HepG2 (cell line): ENCODE measurements around the gene ENTPD5. TPM values are rescaled to one million over a fixed set of nuclear protein-coding genes. Genes with fewer than 3 reads are reported as not detected.

ENCODE experiments used
- CREB1 ChIP-seq, 2 experiments: fragments of 450-650 bp in 1 of 2; IDR thresholded peaks; 2 replicates each; pipeline ENCODE4 v1.6.1; 2016 to 2017; ENCODE audit warnings: control low read depth in 1 of 2, mild to moderate bottlenecking in 1 of 2, missing compliant biosample characterization in 1 of 2, missing genetic modification characterization in 1 of 2
- FOXO1 ChIP-seq: sonication (generic); formaldehyde crosslinking; IDR thresholded peaks from 2 replicates; pipeline ENCODE4 v1.4.0; 2020; ENCODE audit warnings: missing genetic modification reagents
- HBP1 ChIP-seq: IDR thresholded peaks from 2 replicates; pipeline ENCODE4 v1.6.1; 2016; ENCODE audit warnings: low read depth, control low read depth
- KDM1A ChIP-seq: IDR thresholded peaks from 2 replicates; pipeline ENCODE4 v1.6.1; 2016; ENCODE audit warnings: missing compliant biosample characterization
- MEIS2 ChIP-seq: sonication (generic); formaldehyde crosslinking; IDR thresholded peaks from 2 replicates; pipeline ENCODE4 v1.9.0; 2021; ENCODE audit warnings: mild to moderate bottlenecking, missing genetic modification reagents
- NFE2L2 ChIP-seq: fragments of 150-350 bp; IDR thresholded peaks from 2 replicates; pipeline ENCODE4 v1.6.1; 2014; ENCODE audit warnings: low read length
- SKI ChIP-seq: fragments of 450-650 bp; IDR thresholded peaks from one replicate; pipeline ENCODE4 v1.6.1; 2018; ENCODE audit warnings: mild to moderate bottlenecking; ENCODE audit not compliant: partially characterized antibody
- TSC22D2 ChIP-seq: sonication (generic); formaldehyde crosslinking; IDR thresholded peaks from 2 replicates; pipeline ENCODE4 v1.5.1; 2020; ENCODE audit warnings: missing genetic modification reagents, mild to moderate bottlenecking, borderline replicate concordance
- ZBTB2 ChIP-seq: sonication (generic); formaldehyde crosslinking; IDR thresholded peaks from 2 replicates; pipeline ENCODE4 v1.8.0; 2022; ENCODE audit warnings: low read depth, missing genetic modification reagents
- ZBTB26 ChIP-seq: IDR thresholded peaks from 2 replicates; pipeline ENCODE4 v1.6.1; 2016; ENCODE audit warnings: missing compliant biosample characterization, missing genetic modification reagents, borderline replicate concordance
- ZFP36L2 ChIP-seq: sonication (generic); formaldehyde crosslinking; IDR thresholded peaks from 2 replicates; pipeline ENCODE4 v1.4.0; 2020; ENCODE audit warnings: missing genetic modification reagents
- ZFP41 ChIP-seq: sonication (generic); formaldehyde crosslinking; IDR thresholded peaks from 2 replicates; pipeline ENCODE4 v1.4.0; 2020; ENCODE audit warnings: mild to moderate bottlenecking, missing genetic modification reagents, borderline replicate concordance
- ZNF10 ChIP-seq: sonication (generic); formaldehyde crosslinking; IDR thresholded peaks from 2 replicates; pipeline ENCODE4 v1.4.0; 2020; ENCODE audit warnings: mild to moderate bottlenecking, low read depth, missing genetic modification reagents, borderline replicate concordance
- ZNF234 ChIP-seq: sonication (generic); formaldehyde crosslinking; conservative IDR thresholded peaks from 2 replicates; pipeline ENCODE4 v1.5.1; 2020; ENCODE audit warnings: mild to moderate bottlenecking, missing genetic modification reagents
- ZNF570 ChIP-seq: sonication (generic); formaldehyde crosslinking; IDR thresholded peaks from 2 replicates; pipeline ENCODE4 v1.4.0; 2020; ENCODE audit warnings: mild to moderate bottlenecking, missing genetic modification reagents, borderline replicate concordance
- ZNF652 ChIP-seq: IDR thresholded peaks from 2 replicates; pipeline ENCODE4 v1.6.1; 2016; ENCODE audit warnings: low read depth, borderline replicate concordance
- ZNF691 ChIP-seq: sonication (generic); formaldehyde crosslinking; IDR thresholded peaks from 2 replicates; pipeline ENCODE4 v1.4.0; 2020; ENCODE audit warnings: missing genetic modification reagents, low read depth, mild to moderate bottlenecking, borderline replicate concordance
- ZNF790 ChIP-seq: sonication (generic); formaldehyde crosslinking; IDR thresholded peaks from 2 replicates; pipeline ENCODE4 v1.8.0; 2022; ENCODE audit warnings: missing genetic modification reagents, mild to moderate bottlenecking, borderline replicate concordance
- ZSCAN5A ChIP-seq: sonication (generic); formaldehyde crosslinking; IDR thresholded peaks from 2 replicates; pipeline ENCODE4 v1.8.0; 2022; ENCODE audit warnings: mild to moderate bottlenecking, missing genetic modification reagents, borderline replicate concordance
- polyA plus RNA-seq, 8 experiments: library from polyadenylated mRNA; depleted of rRNA in 3 of 8; stranded (reverse) in 7 of 8; unstranded in 1 of 8; fragments of >200 nt; fragmentation: Illumina TruSeq in 4 of 8; extraction: Trizol in 4 of 8; gene quantifications; 2 replicates each; pipeline versions ENCODE4 v1.2.1 to v1.2.3, GENCODE V29; 2011 to 2016; ENCODE audit warnings: low read depth in 4 of 8, missing spikeins in 1 of 8, mixed read lengths in 1 of 8; ENCODE audit not compliant: insufficient read depth in 1 of 8
- total RNA-seq, 5 experiments: library from RNA; depleted of rRNA; stranded (reverse); fragments of >200 nt; fragmentation: Illumina TruSeq; extraction: Trizol; gene quantifications; 2 replicates each; pipeline ENCODE4 v1.2.3, GENCODE V29; 2016; ENCODE audit warnings: low read depth in 1 of 5

ENTPD5 gene
- total and polyA plus RNA-seq, 2 of the 13 experiments (the other 11 are each of a cell fraction or from before 2014, with no cell fraction given) = 33.8 to 43.3 TPM

GRCh38 chr14:73949752-73950734, 69.0 kb downstream of the ENTPD5 start, which contains the start of the genes COQ6 and FAM161B (continued):
- TF ChIP-seq HBP1 (CRISPR knock-in tag) (no peak), ZNF652 (CRISPR knock-in tag) (no peak; the same call in 1 of the 2 replicates), ZFP36L2 (CRISPR knock-in tag) (no peak), ZSCAN5A (CRISPR knock-in tag) (peak; percentile 67; the same call in 1 of the 2 replicates), ZNF790 (CRISPR knock-in tag) (no peak), ZBTB26 (CRISPR knock-in tag) (peak; percentile 84), CREB1 (IDR thresholded peaks at IDR 0.05) (peak; percentile 74), CREB1 (CRISPR knock-in tag; IDR thresholded peaks at IDR 0.05) (peak; percentile 91), ZNF10 (CRISPR knock-in tag) (no peak), MEIS2 (CRISPR knock-in tag) (peak; percentile 64; the same call in 1 of the 2 replicates), KDM1A (CRISPR knock-in tag) (no peak), SKI (peak; percentile 37), TSC22D2 (CRISPR knock-in tag) (no peak), ZFP41 (CRISPR knock-in tag) (no peak), ZNF234 (CRISPR knock-in tag) (no peak), FOXO1 (no peak), ZNF570 (CRISPR knock-in tag) (no peak), ZBTB2 (peak; percentile 60), ZNF691 (CRISPR knock-in tag) (peak; percentile 82; the same call in 1 of the 2 replicates), NFE2L2 (no peak)
